Measurements from ENCODE around the gene SLC20A1.
"Not testable (repeated sequence)": the region's sequence is repeated elsewhere in the genome, so short reads cannot be mapped to it uniquely, and the experiment has no call there.

The SLC20A1 gene

DNA sequence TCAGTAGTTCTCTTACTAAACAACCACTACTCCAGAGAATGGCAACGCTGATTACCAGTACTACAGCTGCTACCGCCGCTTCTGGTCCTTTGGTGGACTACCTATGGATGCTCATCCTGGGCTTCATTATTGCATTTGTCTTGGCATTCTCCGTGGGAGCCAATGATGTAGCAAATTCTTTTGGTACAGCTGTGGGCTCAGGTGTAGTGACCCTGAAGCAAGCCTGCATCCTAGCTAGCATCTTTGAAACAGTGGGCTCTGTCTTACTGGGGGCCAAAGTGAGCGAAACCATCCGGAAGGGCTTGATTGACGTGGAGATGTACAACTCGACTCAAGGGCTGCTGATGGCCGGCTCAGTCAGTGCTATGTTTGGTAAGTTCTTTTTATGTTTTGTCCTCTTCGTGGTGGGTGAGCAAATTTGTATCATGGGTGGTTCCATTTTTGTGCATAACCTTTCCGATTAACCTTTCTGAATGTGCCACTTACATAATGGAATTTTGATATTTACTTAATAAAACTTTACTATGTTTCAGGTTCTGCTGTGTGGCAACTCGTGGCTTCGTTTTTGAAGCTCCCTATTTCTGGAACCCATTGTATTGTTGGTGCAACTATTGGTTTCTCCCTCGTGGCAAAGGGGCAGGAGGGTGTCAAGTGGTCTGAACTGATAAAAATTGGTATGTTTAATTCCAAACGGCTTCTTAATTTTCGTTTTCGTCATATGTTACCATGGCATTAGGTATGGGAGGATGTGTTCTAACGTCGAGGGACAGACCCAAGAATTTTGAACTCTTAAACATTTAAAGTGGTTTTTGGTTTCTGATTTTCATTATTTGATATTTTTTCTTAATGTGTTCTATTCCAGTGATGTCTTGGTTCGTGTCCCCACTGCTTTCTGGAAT is 1.3 kb downstream of the SLC20A1 start:
- H3K36me3 Mint-ChIP-seq: peaks cover 39 to 52% of the 10 kb centered on the region in 2 donors

DNA sequence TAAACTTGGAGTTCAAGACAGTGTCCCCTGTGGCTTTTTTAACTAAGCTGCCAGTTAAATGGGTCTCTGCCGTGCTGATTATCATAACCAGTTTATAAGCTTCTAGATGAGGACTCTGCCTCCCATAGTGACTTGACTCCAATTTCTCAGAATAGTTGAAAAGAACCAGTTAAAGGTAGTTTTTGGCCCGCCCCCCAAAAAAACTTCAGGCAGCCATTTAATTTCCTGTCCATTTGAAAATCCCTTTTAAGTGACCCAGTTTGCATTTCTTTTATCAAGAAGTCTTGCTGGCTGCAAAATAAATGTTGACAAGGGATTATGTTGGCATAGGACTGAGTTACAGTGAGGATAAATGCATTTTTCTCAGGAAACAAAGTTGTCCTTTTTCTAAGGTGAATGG is 2.3 kb downstream of the SLC20A1 start:
- DNase-seq (no peak), ATAC-seq (replicated peaks) (no peak)
- Mint-ChIP-seq H3K9me3 (no peaks in the 10 kb centered on the region), H3K4me1 (peaks cover 26 to 63% of the 10 kb centered on the region in 2 donors), H3K27me3 (no peaks in the 10 kb centered on the region), H3K27ac (no peak overlapping the region), H3K4me3 (no peak overlapping the region), H3K36me3 (peaks cover 38 to 54% of the 10 kb centered on the region in 2 donors)

More for the DNA sequence above, 1.3 kb downstream of the SLC20A1 start:
- H3K4me1 Mint-ChIP-seq: peaks cover 26 to 61% of the 10 kb centered on the region in 2 donors
- ATAC-seq (replicated peaks) (no peak), DNase-seq (no peak)
- peak overlapping the region; percentile 67 for H3K27ac Mint-ChIP-seq
- no peaks in the 10 kb centered on the region for H3K27me3 Mint-ChIP-seq
- no peaks in the 10 kb centered on the region for H3K9me3 Mint-ChIP-seq
- peak overlapping the region; percentile 88 to 92 for H3K4me3 Mint-ChIP-seq

DNA sequence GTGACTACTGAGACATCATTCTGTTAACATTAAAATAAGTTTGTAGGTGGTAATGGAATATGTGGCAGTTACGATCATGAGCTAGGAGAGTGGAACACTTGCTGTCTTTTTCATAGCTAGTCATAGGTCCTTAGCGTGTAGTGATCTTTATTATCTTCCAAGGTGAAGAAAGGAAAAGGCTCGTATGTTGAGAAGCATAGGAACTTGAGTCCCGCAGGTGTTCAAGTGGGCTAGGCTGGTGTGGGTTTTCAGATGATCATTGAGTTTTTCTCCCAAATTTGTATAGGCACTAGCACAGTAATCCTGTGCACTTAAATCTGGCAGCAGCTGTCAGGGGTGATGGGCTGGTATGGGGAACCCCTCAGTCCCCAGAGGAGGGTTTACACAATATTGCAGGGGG is 10.9 kb downstream of the SLC20A1 start:
- Mint-ChIP-seq H3K4me3 (no peak overlapping the region), H3K27me3 (no peaks in the 10 kb centered on the region), H3K36me3 (peaks cover 48 to 72% of the 10 kb centered on the region in 2 donors), H3K4me1 (peaks cover 20 to 24% of the 10 kb centered on the region in 2 donors), H3K9me3 (no peaks in the 10 kb centered on the region), H3K27ac (no peak overlapping the region)
- ATAC-seq (replicated peaks) (no peak), DNase-seq (no peak)

DNA sequence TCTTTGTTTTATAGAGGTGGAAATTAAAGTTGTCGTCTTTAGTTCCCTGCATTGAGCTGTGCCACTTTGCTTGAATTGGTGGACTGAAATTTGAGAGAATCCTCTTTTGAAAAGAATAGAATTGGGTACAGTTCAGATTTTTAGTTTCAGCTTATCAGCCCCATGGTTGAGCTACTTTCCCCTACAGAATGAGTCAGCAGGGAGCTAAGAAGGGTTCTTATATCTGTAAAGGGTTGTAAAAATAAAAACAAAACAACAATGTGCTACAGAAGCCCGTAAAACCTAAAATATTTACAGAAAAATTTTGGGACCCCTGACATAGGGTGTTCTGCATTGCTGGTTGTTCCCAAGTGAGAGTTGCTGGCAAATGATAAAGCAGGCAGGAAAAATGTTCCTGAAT is 12.6 kb downstream of the SLC20A1 start:
- Mint-ChIP-seq H3K4me3 (no peak overlapping the region), H3K9me3 (no peaks in the 10 kb centered on the region), H3K36me3 (peaks cover 47 to 70% of the 10 kb centered on the region in 2 donors), H3K27me3 (no peaks in the 10 kb centered on the region), H3K27ac (no peak overlapping the region), H3K4me1 (peaks cover 16 to 19% of the 10 kb centered on the region in 2 donors)
- ATAC-seq (replicated peaks) (no peak), DNase-seq (no peak)

DNA sequence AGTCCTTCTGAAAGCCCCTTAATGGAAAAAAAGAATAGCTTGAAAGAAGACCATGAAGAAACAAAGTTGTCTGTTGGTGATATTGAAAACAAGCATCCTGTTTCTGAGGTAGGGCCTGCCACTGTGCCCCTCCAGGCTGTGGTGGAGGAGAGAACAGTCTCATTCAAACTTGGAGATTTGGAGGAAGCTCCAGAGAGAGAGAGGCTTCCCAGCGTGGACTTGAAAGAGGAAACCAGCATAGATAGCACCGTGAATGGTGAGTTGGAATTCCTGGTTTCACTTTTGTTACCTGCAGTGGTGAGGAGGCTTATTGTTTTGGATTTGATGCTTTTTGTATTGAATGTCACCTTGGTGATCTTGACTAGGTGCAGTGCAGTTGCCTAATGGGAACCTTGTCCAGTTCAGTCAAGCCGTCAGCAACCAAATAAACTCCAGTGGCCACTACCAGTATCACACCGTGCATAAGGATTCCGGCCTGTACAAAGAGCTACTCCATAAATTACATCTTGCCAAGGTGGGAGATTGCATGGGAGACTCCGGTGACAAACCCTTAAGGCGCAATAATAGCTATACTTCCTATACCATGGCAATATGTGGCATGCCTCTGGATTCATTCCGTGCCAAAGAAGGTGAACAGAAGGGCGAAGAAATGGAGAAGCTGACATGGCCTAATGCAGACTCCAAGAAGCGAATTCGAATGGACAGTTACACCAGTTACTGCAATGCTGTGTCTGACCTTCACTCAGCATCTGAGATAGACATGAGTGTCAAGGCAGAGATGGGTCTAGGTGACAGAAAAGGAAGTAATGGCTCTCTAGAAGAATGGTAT is 13.3 kb downstream of the SLC20A1 start:
- DNase-seq (no peak), ATAC-seq (replicated peaks) (no peak)
- no peaks in the 10 kb centered on the region for H3K9me3 Mint-ChIP-seq
- H3K4me1 Mint-ChIP-seq: peaks cover 16 to 19% of the 10 kb centered on the region in 2 donors
- no peak overlapping the region for H3K27ac Mint-ChIP-seq
- no peak overlapping the region for H3K4me3 Mint-ChIP-seq
- H3K27me3 Mint-ChIP-seq: no peaks in the 10 kb centered on the region
- H3K36me3 Mint-ChIP-seq: peaks cover 45 to 75% of the 10 kb centered on the region in 2 donors

DNA sequence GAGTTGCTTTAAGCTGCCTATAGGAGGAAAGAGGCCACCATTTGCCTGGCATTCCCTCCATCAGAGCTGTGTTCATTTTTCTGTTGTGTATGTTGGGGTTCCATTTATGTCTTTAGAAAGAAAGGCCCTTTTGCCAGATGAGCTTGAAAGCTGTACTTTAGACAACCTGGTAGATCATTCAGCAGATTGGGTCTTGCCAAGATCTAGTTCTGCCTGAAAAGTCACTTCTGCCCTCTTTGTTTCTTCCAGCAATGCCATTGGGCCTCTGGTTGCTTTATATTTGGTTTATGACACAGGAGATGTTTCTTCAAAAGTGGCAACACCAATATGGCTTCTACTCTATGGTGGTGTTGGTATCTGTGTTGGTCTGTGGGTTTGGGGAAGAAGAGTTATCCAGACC is 14.4 kb downstream of the SLC20A1 start:
- Mint-ChIP-seq H3K27ac (no peak overlapping the region), H3K27me3 (no peaks in the 10 kb centered on the region), H3K36me3 (peaks cover 49 to 76% of the 10 kb centered on the region in 2 donors), H3K4me1 (peaks cover 16 to 19% of the 10 kb centered on the region in 2 donors), H3K4me3 (no peak overlapping the region), H3K9me3 (no peaks in the 10 kb centered on the region)
- DNase-seq (no peak), ATAC-seq (replicated peaks) (no peak)

DNA sequence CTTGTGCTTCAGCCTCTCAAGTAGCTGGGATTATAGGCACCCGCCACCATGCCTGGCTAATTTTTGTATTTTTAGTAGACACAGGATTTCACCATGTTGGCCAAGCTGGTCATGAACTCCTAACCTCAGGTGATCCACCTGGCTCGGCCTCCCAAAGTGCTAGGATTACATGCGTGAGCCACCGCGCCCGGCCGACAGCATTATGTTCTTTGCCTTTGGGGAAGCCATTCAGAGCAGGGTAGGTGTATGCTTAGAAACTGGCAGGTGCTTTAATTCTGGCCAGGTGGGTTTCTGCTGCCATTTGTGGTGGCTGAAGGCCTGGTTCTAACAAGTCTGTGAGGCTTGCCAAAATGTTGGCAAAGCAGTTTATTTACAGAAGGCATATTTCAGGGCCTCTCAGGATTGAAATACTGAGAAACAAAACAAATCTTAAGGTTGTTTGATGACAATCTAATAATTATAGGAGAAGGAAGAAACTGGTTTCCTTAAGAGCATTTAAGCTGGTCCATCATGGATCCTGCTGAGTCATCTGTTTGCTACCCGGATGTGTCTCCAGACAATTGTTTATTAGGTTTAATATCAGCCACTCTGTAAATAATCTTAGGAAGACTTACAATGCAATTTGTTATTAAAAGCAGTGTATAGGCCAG is 16.0 kb downstream of the SLC20A1 start:
- Mint-ChIP-seq H3K4me3 (no peak overlapping the region), H3K27ac (no peak overlapping the region), H3K9me3 (no peaks in the 10 kb centered on the region), H3K4me1 (peaks cover 15 to 18% of the 10 kb centered on the region in 2 donors), H3K27me3 (no peaks in the 10 kb centered on the region), H3K36me3 (peaks cover 50 to 77% of the 10 kb centered on the region in 2 donors)
- DNase-seq (no peak), ATAC-seq (replicated peaks) (no peak)

DNA sequence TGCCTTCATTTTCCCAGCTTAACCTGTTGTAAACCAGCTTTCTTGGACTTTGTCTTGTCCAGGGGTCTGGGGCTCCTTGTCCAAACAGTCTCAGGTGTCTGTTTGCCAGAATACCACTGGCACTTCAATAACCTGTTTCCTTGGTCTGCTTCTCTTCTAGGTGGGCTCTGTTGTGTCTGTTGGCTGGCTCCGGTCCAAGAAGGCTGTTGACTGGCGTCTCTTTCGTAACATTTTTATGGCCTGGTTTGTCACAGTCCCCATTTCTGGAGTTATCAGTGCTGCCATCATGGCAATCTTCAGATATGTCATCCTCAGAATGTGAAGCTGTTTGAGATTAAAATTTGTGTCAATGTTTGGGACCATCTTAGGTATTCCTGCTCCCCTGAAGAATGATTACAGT is 17.0 kb downstream of the SLC20A1 start:
- no peak overlapping the region for H3K27ac Mint-ChIP-seq
- H3K4me3 Mint-ChIP-seq: no peak overlapping the region
- no peaks in the 10 kb centered on the region for H3K9me3 Mint-ChIP-seq
- peaks cover 11 to 18% of the 10 kb centered on the region in 2 donors for H3K4me1 Mint-ChIP-seq
- ATAC-seq (replicated peaks) (no peak), DNase-seq (no peak)
- H3K36me3 Mint-ChIP-seq: peaks cover 44 to 72% of the 10 kb centered on the region in 2 donors
- H3K27me3 Mint-ChIP-seq: no peaks in the 10 kb centered on the region

DNA sequence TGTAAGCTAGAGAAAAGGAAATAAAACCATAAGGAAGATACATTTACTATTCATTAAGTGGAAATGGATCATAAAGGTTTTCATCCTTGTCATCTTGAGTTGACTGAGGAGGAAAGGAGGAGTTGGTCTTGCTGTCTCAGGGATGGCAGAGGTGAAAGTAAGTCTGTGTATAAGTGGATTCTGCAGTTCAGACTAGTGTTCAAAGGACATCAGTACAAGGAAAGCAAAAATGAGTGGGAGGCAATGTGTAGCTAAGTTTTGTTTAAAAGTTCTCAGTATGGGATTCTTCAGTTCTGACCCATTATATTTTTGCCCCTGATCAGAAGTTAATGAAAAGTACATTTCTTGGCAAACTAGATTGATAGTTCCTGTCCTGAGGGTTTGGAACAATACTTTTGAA is 18.9 kb downstream of the SLC20A1 start:
- ATAC-seq (replicated peaks) (peak in 1 of 2 donors; percentile 10), DNase-seq (no peak)
- H3K36me3 Mint-ChIP-seq: peaks cover 35 to 59% of the 10 kb centered on the region in 2 donors
- no peaks in the 10 kb centered on the region for H3K27me3 Mint-ChIP-seq
- peak overlapping the region; percentile 1 for H3K27ac Mint-ChIP-seq
- no peak overlapping the region for H3K4me3 Mint-ChIP-seq
- peaks cover 6 to 11% of the 10 kb centered on the region in 2 donors for H3K4me1 Mint-ChIP-seq
- no peaks in the 10 kb centered on the region for H3K9me3 Mint-ChIP-seq

DNA sequence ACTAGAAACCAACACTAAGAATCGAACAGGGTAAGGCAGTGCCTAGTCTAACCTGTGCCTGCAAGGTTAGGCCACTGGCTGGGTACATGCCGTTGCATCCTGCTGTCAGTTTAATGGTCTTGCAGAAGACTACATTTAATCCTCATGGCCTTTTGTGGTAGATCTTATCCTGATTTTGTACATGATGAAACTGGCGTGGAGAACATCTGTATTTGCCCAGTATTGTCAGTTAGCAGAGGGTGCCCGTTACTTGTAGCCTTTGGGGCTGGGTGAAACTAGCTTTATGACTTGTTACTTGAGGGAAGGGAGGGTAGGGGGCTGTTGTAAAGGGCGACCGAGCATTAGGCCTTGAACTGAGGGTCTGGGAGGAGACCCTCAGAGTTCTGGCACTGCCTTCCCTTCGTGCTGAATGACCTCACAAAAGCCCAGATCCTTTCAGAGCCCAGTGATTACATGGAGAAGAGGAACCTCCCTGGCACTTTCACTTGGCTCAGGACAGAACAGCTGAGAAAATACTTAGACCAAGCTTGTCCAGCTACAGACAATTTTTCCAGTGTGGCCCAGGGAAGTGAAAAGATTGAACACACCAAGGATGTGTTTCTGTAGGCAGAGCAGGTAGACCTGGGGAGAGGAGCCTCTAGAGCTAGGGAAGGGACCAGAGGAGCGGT is 19.5 kb downstream of the SLC20A1 start:
- Mint-ChIP-seq H3K4me1 (peaks cover 2 to 11% of the 10 kb centered on the region in 2 donors), H3K36me3 (peaks cover 32 to 55% of the 10 kb centered on the region in 2 donors), H3K27ac (no peak overlapping the region), H3K27me3 (no peaks in the 10 kb centered on the region), H3K9me3 (no peaks in the 10 kb centered on the region), H3K4me3 (no peak overlapping the region)
- peak in 1 of 2 donors; percentile 16 for ATAC-seq (replicated peaks)
- no peak for DNase-seq

DNA sequence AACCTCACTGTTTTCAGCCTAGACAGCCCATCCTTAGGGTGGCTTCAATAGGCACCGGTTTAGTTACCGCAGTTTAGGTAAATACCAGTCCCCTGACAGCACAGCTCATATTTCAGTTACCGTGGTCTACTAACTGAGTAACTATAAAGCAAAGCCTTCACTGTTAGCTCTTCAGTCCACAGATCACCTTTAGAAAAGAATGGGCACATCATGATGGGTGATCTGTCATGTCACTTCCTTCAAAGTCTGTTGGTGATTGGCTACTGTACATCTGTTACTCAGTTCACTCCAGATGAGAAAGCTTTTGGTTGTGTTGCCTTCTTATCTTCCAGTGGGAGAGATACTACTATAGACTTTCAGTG is 21.0 kb downstream of the SLC20A1 start:
- peak; percentile 25 to 67 for ATAC-seq (replicated peaks)
- Mint-ChIP-seq H3K4me1 (peaks cover 0 to 5% of the 10 kb centered on the region in 2 donors), H3K27ac (peak overlapping the region; percentile 25), H3K36me3 (peaks cover 22 to 42% of the 10 kb centered on the region in 2 donors), H3K9me3 (no peaks in the 10 kb centered on the region), H3K27me3 (no peaks in the 10 kb centered on the region), H3K4me3 (no peak overlapping the region)
- DNase-seq: no peak

DNA sequence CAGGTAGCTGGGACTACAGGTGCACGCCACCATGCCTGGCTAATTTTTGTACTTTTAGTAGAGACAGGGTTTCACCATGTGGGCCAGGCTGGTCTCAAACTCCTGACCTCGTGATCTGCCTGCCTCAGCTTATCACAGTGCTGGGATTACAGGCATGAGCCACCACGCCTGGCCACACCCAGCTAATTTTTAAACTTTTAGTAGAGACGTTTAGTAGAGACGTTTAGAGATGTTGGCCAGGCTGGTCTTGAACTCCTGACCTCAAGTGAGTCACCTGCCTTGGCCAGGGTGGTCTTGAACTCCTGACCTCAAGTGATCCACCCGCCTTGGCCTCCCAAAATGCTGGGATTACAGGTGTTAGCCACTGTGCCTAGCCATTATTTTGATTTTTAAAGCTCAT is 21.8 kb downstream of the SLC20A1 start:
- not testable (repeated sequence) for DNase-seq; H3K4me1 Mint-ChIP-seq; ATAC-seq (replicated peaks); H3K4me3 Mint-ChIP-seq; H3K27me3 Mint-ChIP-seq; H3K9me3 Mint-ChIP-seq; H3K27ac Mint-ChIP-seq
- H3K36me3 Mint-ChIP-seq: peaks cover 18 to 40% of the 10 kb centered on the region in 2 donors

DNA sequence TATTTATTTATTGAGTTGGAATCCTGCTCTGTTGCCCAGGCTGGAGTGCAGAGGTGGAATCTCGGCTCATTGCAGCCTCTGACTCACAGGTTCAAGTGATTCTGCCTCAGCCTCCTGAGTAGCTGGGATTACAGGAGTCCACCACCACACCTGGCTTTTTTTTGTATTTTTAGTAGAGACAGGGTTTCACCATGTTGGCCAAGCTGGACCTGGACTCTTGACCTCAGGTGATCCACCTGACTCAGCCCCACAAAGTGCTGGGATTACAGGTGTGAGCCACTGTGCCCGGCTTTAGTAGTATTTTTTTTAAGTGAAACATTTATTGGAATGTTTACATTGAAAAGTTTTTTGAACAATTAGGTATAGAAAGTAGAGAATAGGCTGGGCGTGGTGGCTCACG is 23.9 kb downstream of the SLC20A1 start:
- Mint-ChIP-seq H3K27ac (no peak overlapping the region), H3K4me3 (no peak overlapping the region), H3K27me3 (peaks cover 4 to 11% of the 10 kb centered on the region in 2 donors), H3K9me3 (no peaks in the 10 kb centered on the region), H3K36me3 (peaks cover 10 to 22% of the 10 kb centered on the region in 2 donors), H3K4me1 (peaks cover 12 to 13% of the 10 kb centered on the region in 2 donors)
- DNase-seq: no peak
- ATAC-seq (replicated peaks): no peak
